ENCODE measurements around the gene TTI1.
"Not testable (repeated sequence)": the region's sequence is repeated elsewhere in the genome, so short reads cannot be mapped to it uniquely, and the experiment has no call there.

The TTI1 gene

GRCh38 chr20:37963483-37963882, 69.8 kb downstream of the TTI1 start:
- DNase-seq (ENCODE audit: low spot score) = not testable (repeated sequence)

- DNase-seq (ENCODE audit: low spot score) = no peak
These were observed 72.2 kb downstream of the TTI1 start for GRCh38 chr20:37961066-37961465.

- no peak for DNase-seq (ENCODE audit: low spot score)
These were observed 74.3 kb downstream of the TTI1 start for GRCh38 chr20:37958856-37959520.

GRCh38 chr20:37956107-37956585, 77.1 kb downstream of the TTI1 start:
- DNase-seq (ENCODE audit: low spot score) = no peak

DNA sequence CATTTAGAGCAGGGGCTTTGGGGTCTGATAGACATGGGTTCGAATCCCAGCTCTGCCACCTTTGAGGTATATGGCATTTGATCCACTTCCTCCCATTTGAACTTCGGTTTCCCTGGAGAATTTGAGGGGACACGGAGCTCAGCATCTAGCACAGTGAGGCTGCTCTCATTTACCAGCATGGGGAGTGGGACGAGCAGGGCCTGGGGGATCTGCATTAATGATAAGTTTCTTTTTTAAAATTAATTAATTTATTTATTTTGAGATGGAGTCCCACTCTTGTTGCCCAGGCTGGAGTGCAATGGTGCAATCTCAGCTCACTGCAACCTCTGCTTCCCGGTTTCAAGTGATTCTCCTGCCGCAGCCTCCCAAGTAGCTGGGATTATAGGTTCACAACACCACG, 77.7 kb downstream of the TTI1 start:
- no peak for DNase-seq (ENCODE audit: low spot score)

- DNase-seq (ENCODE audit: low spot score) = no peak
These were observed 78.6 kb downstream of the TTI1 start for GRCh38 chr20:37954626-37955025.

- no peak for DNase-seq (ENCODE audit: low spot score)
These were observed 79.1 kb downstream of the TTI1 start for GRCh38 chr20:37954190-37954589.

DNA sequence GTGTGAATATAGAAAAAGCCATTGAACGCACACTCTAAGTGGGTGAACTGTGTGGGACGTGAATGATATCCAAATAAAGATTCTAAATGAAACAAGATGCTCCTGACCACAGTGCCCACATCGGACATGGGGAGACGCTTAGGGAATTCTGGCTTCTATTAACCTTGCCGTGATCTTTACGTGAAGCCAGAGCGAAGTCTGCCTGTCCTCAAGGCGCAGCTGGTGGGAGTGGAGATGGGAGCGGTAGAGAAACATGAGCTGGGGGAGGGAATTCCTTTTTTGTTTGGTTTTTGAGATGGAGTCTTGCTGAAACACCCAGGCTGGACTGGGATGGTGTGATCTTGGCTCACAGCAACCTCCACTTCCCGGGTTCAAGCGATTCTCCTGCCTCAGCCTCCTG, 84.3 kb downstream of the TTI1 start:
- DNase-seq (ENCODE audit: low spot score) = no peak

DNA sequence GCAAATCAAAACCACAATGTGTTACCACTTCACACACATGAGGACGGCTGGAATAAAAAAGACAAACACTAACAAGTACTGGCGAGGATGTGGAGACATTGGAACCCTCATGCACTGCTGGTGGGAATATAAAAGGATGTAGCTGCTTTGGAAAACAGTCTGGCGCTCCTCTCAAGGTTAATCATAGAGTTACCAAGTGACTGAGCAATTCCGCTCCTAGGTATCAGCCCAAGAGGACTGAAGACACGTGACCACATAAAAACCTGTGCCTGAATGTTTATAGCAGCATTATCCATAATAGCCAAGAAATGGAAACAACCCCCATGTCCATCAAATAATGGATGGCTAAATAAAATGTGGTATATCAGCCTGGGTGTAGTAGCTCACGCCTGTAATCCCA, 85.3 kb downstream of the TTI1 start:
- DNase-seq (ENCODE audit: low spot score) = no peak

DNA sequence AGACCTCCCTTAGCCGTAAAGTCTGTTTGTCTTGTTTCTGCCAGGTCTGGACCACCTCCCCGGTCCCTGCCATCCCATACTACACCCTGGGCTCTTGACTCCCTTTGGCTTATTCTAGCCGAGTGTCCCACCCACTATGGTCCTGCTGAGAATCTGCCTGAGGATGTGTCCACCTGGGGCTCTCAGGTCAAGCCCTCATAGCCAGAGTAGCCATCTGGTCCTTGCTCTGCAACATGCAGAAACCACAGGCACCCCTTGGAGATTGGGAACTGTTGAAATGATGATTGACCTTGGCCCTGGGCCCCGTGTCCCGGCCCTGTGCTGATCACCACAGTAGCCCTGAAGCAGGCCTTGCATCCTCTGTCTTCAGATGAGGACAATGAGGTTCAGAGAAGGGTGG, 86.3 kb downstream of the TTI1 start:
- no peak for DNase-seq (ENCODE audit: low spot score)

DNA sequence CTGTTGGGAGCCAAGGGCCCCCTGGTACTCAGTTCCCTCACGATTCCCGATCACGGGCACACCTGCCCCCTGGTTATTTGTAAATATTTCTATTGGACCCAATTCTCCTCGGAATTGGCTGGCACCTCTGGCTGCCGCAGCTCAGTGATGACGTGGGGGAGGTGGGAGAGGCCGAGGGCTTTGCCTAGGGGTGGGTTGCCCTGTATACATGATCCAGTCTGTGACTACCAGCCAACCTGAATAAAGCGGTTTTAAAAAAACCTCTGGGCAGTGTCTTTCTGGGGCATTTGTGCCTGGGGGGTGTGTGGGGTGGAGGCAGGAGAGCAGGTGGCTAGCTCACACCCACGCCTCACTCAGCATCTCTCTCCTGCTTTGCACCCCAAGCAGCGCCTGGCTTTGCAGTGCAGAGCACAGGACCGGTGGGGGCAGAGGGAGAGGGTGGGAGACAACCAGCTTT, 88.1 kb downstream of the TTI1 start:
- no peak for DNase-seq (ENCODE audit: low spot score)

DNA sequence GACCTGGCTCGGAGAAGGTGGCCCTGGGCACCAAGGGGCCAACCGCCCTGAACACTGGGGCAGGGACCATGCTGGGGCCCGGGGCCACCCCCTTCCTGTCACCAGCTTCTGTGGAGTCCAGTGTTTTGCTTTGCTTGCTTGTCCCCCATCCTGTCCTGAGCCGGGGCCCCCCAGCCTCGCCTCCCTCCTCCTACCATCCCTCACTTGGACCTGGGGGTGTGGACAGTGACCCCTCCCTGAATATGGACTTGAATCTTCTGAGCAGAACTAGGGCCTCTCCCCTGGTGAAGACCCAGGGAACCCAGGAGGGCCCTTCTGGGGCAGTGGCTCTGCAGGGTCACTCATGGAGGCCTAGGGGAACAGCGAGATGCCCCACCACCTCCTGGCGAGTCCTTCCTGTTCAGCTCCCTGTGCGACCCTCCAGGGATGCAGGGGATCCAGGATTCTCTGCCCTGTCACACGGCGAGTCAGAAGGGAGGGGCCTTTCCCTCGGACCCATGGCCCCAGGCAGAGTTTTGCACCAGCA, 88.7 kb downstream of the TTI1 start:
- DNase-seq (ENCODE audit: low spot score) = no peak

GRCh38 chr20:37943501-37944455, 89.5 kb downstream of the TTI1 start:
- DNase-seq (ENCODE audit: low spot score) = no peak

- no peak for DNase-seq (ENCODE audit: low spot score)
These were observed 90.2 kb downstream of the TTI1 start for GRCh38 chr20:37943033-37943432.

- no peak for DNase-seq (ENCODE audit: low spot score)
These were observed 91.3 kb downstream of the TTI1 start for GRCh38 chr20:37941992-37942391.

GRCh38 chr20:37941332-37941731, 91.9 kb downstream of the TTI1 start:
- no peak for DNase-seq (ENCODE audit: low spot score)

DNA sequence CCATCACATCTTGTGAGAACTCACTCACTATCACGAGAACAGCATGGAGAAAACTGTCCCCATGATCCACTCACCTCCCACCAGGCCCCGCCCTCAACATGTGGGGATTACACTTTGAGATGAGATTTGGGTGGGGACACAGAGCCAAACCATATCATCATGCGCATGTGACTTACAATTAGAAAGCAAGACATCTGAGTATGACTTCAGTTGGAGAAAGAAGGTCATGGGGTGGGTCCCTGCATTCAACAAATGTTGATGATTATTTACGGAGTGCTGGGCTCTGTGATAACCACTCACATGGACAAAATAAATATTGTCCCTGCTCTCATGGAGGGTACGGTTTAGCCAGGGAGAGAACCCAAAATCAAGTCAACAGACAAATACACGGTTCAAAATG, 92.4 kb downstream of the TTI1 start:
- no peak for DNase-seq (ENCODE audit: low spot score)

DNA sequence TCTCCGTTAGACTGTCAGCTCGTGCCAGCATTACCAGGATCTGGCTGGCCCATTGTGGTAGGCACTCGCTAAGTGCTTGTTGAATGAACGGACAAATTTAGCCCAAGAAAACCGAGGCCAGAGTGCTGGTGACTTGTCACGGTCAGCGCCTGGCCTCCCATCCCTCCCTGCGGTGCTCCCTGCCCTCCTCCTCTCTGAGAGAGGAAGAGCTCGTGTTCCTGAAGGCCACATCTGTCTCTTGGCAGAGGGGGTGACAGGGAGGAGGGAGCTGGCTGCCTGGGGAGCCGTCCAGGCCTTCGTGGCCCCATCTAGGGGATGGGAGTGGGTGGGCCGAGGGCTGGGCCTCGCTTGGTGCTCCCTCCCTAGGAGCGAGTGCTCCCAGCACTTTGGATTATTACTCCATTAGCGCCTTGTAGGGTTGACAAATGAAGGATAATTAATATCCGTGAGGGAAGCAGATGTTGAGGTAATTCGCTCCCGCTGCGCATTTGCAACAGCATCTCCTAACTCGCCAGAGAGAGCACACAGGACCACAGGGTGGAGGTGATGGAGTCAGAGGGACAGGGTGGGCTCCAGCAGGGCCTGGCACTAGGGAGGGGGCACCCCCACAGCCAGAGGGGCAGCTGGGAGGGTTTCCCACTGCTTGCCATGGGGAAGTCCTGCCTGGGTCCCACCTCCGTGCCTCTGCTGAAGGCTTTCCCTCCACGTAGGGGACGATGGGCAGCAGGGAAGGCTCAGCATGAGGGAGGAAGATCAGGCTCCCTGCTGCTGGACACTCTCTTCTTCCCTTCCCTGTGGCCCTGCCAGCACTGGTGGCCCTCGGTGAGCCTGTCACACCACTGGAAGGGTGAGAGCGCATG, 93.3 kb downstream of the TTI1 start:
- DNase-seq (ENCODE audit: low spot score) = no peak

- no peak for DNase-seq (ENCODE audit: low spot score)
These were observed 94.3 kb downstream of the TTI1 start for GRCh38 chr20:37938954-37939353.

- DNase-seq (ENCODE audit: low spot score) = no peak
These were observed 95.0 kb downstream of the TTI1 start for GRCh38 chr20:37938181-37938750.

- no peak for DNase-seq (ENCODE audit: low spot score)
These were observed 95.6 kb downstream of the TTI1 start for GRCh38 chr20:37937686-37938085.

GRCh38 chr20:37936451-37936850, 96.8 kb downstream of the TTI1 start:
- no peak for DNase-seq (ENCODE audit: low spot score)

Data from germinal center (tissue), 1 donor.